Erythroblast (primary cell): Measurements from ENCODE around the gene F12.

Source experiments
- GATA1 ChIP-seq: IDR thresholded peaks from 2 replicates; pipeline ENCODE4 v1.6.1; 2011; ENCODE audit warnings: low read depth, mild to moderate bottlenecking, control low read depth, low read length, moderate library complexity
- POLR2A ChIP-seq: IDR thresholded peaks from 2 replicates; pipeline ENCODE4 v1.6.1; 2011; ENCODE audit warnings: mild to moderate bottlenecking, low read length

GRCh38 chr5:177423671-177424070, 14.3 kb upstream of the F12 start:
- TF ChIP-seq POLR2A (no peak), GATA1 (no peak)
